HCT116 (cell line): Measurements from ENCODE around the gene FRMD4B. TPM values are rescaled to one million over a fixed set of nuclear protein-coding genes. Genes with fewer than 3 reads are reported as not detected.

Experiments used
- ATAC-seq: fragments of 200-7000 bp; cut with Tn5 transposase; 2 replicates; pipeline ENCODE4 v1.9.1; 2020; ENCODE audit warnings: mild to moderate bottlenecking, moderate library complexity
- BruUV-seq: library from RNA; stranded (reverse); fragments of 400-500 nt; replicated peaks from 2 replicates; lab custom pipeline; 2021; lab: Mats Ljungman, UMichigan
- CTCF ChIA-PET: fragments of 300-600 bp; sonication (Branson Sonifier 250); formaldehyde crosslinking; loops from one replicate; lab custom pipeline; 2021; ENCODE audit warnings: antibody characterized with exemption; lab: Charles Lee
- POLR2A ChIA-PET: fragments of 300-600, 350-600 bp; sonication (Branson Sonifier 250); formaldehyde crosslinking; loops from one replicate; lab custom pipeline; 2021; ENCODE audit warnings: antibody characterized with exemption; lab: Charles Lee
- RAD21 ChIA-PET, 2 experiments: fragments of 300-600 bp; sonication (Branson Sonifier 250); formaldehyde crosslinking; loops; one replicate each; lab custom pipeline; 2023; ENCODE audit warnings: low total read pairs in 2 of 2; ENCODE audit not compliant: uncharacterized antibody in 2 of 2, unreplicated experiment in 2 of 2, low non-redundant PET in 1 of 2; lab: Charles Lee
- DNase-seq: peaks from one replicate; pipeline ENCODE4 v3.0.0-alpha.2; 2010; ENCODE audit warnings: low read depth, low spot score
- H2AFZ ChIP-seq: fragments of 200-600 bp; shearing (Covaris generic), sonication (generic); 2 replicates; pipeline ENCODE4 v1.6.1; 2017; ENCODE audit warnings: low read depth, mixed run types, mixed read lengths, antibody characterized with exemption, low read length; ENCODE audit not compliant: poor library complexity, severe bottlenecking
- H3K27ac ChIP-seq: 2 replicates; pipeline ENCODE4 v1.5.1; 2012; ENCODE audit warnings: low read depth, low read length
- H3K27me3 ChIP-seq: fragments of 200-600 bp; sonication (generic); 2 replicates; pipeline ENCODE4 v1.6.1; 2016; ENCODE audit warnings: mixed run types, low read length, mixed read lengths; ENCODE audit not compliant: insufficient read depth
- H3K36me3 ChIP-seq, 2 experiments: fragments of 200-500 bp in 1 of 2; fragments of 200-600 bp in 1 of 2; sonication (Bioruptor generic) in 1 of 2; sonication (generic) in 1 of 2; 2 replicates each; pipeline versions ENCODE4 v1.5.1 to v1.6.1; 2014 to 2016; ENCODE audit warnings: low read length in 2 of 2, inconsistent platforms in 1 of 2, mixed read lengths in 1 of 2, mixed run types in 1 of 2; ENCODE audit not compliant: insufficient read depth in 2 of 2, control insufficient read depth in 1 of 2
- H3K4me1 ChIP-seq, 2 experiments: fragments of 200-600 bp in 1 of 2; sonication (generic) in 1 of 2; 2 replicates each; pipeline versions ENCODE4 v1.5.1 to v1.6.1; 2012 to 2017; ENCODE audit warnings: low read length in 2 of 2, inconsistent platforms in 1 of 2, mild to moderate bottlenecking in 1 of 2, mixed read lengths in 1 of 2, mixed run types in 1 of 2, moderate library complexity in 1 of 2; ENCODE audit not compliant: insufficient read depth in 2 of 2, control insufficient read depth in 1 of 2
- H3K4me2 ChIP-seq: fragments of 200-600 bp; sonication (generic); 2 replicates; pipeline ENCODE4 v1.6.1; 2017; ENCODE audit warnings: mixed run types, low read length, mixed read lengths
- H3K4me3 ChIP-seq, 2 experiments: fragments of 200-600 bp in 1 of 2; sonication (generic) in 1 of 2; replicated peaks in 1 of 2; 2 replicates each; pipeline ENCODE4 v1.5.1; 2011 to 2016; ENCODE audit warnings: low read length in 2 of 2, control low read depth in 1 of 2, low read depth in 1 of 2, mild to moderate bottlenecking in 1 of 2, mixed read lengths in 1 of 2, mixed run types in 1 of 2
- H3K79me2 ChIP-seq: fragments of 200-600 bp; sonication (generic); 2 replicates; pipeline ENCODE4 v1.6.1; 2017; ENCODE audit warnings: mild to moderate bottlenecking, mixed run types, low read length, moderate library complexity, mixed read lengths; ENCODE audit not compliant: insufficient read depth
- H3K9ac ChIP-seq: fragments of 200-600 bp; sonication (generic); 2 replicates; pipeline ENCODE4 v1.6.1; 2016; ENCODE audit warnings: low read length, mixed read lengths
- H3K9me2 ChIP-seq: fragments of 200-600 bp; sonication (generic), shearing (Covaris generic); 2 replicates; pipeline ENCODE4 v1.6.1; 2017; ENCODE audit warnings: mixed run types, mild to moderate bottlenecking, moderate library complexity; ENCODE audit not compliant: insufficient read depth
- H3K9me3 ChIP-seq, 2 experiments: fragments of 200-500 bp in 1 of 2; fragments of 200-600 bp in 1 of 2; sonication (Bioruptor generic) in 1 of 2; sonication (generic) in 1 of 2; 2 replicates each; pipeline ENCODE4 v1.6.1; 2014 to 2017; ENCODE audit warnings: low read length in 2 of 2, mixed read lengths in 2 of 2, inconsistent platforms in 1 of 2, low read depth in 1 of 2, mild to moderate bottlenecking in 1 of 2, mixed run types in 1 of 2, moderate library complexity in 1 of 2; ENCODE audit not compliant: control insufficient read depth in 1 of 2, insufficient read depth in 1 of 2
- H4K20me1 ChIP-seq: fragments of 200-600 bp; sonication (generic), shearing (Covaris generic); 2 replicates; pipeline ENCODE4 v1.6.1; 2017; ENCODE audit warnings: mixed run types, mild to moderate bottlenecking, moderate library complexity; ENCODE audit not compliant: insufficient read depth
- CBX3 ChIP-seq: IDR thresholded peaks from 2 replicates; pipeline ENCODE4 v1.6.1; 2012; ENCODE audit warnings: low read depth
- CTCF ChIP-seq, 3 experiments: fragments of 200-600 bp in 1 of 3; sonication (generic) in 1 of 3; IDR thresholded peaks in 2 of 3; conservative IDR thresholded peaks in 1 of 3; 2 replicates each; pipeline ENCODE4 v1.5.1; 2012 to 2017; ENCODE audit warnings: low read depth in 2 of 3, low read length in 2 of 3, antibody characterized with exemption in 1 of 3, borderline replicate concordance in 1 of 3, control low read depth in 1 of 3, mild to moderate bottlenecking in 1 of 3, mixed read lengths in 1 of 3, mixed run types in 1 of 3, moderate library complexity in 1 of 3; ENCODE audit not compliant: insufficient read depth in 1 of 3
- EGR1 ChIP-seq: IDR thresholded peaks from 2 replicates; pipeline ENCODE4 v1.6.1; 2012; ENCODE audit warnings: low read depth
- ELF1 ChIP-seq: IDR thresholded peaks from 2 replicates; pipeline ENCODE4 v1.6.1; 2012; ENCODE audit warnings: low read depth, borderline replicate concordance
- EZH2 ChIP-seq: fragments of 200-600 bp; sonication (generic); IDR thresholded peaks from 2 replicates; pipeline ENCODE4 v1.6.1; 2017; ENCODE audit warnings: antibody characterized with exemption, mixed run types
- EZH2phosphoT487 ChIP-seq: fragments of 200-600 bp; IDR thresholded peaks from 2 replicates; pipeline ENCODE4 v1.6.1; 2018; ENCODE audit warnings: antibody characterized with exemption, borderline replicate concordance
- MAX ChIP-seq: IDR thresholded peaks from 2 replicates; pipeline ENCODE4 v1.6.1; 2012
- POLR2AphosphoS5 ChIP-seq: IDR thresholded peaks from 2 replicates; pipeline ENCODE4 v1.6.1; 2011; ENCODE audit warnings: mild to moderate bottlenecking, low read depth, low read length, moderate library complexity
- RAD21 ChIP-seq: IDR thresholded peaks from 2 replicates; pipeline ENCODE4 v1.6.1; 2012; ENCODE audit warnings: low read depth, mild to moderate bottlenecking
- SRF ChIP-seq: IDR thresholded peaks from 2 replicates; pipeline ENCODE4 v1.6.1; 2012; ENCODE audit warnings: low read depth
- TCF7L2 ChIP-seq: IDR thresholded peaks from 2 replicates; pipeline ENCODE4 v1.7.0; 2011; ENCODE audit warnings: borderline replicate concordance, inconsistent platforms; ENCODE audit not compliant: insufficient read depth, insufficient read length; ENCODE audit errors: extremely low read depth
- YY1 ChIP-seq: IDR thresholded peaks from 2 replicates; pipeline ENCODE4 v1.6.1; 2011; ENCODE audit warnings: low read length, low read depth, moderate library complexity, mild to moderate bottlenecking; ENCODE audit not compliant: insufficient replicate concordance; ENCODE audit errors: extremely low read depth
- ZBTB33 ChIP-seq: IDR thresholded peaks from 2 replicates; pipeline ENCODE4 v1.6.1; 2011; ENCODE audit warnings: mild to moderate bottlenecking, low read length, moderate library complexity; ENCODE audit not compliant: insufficient replicate concordance; ENCODE audit errors: extremely low read depth
- intact Hi-C: fragments of 100-400 bp; cut with micrococcal nuclease; formaldehyde crosslinking; loops from 2 replicates; pipeline ENCODE4 v1.10.0; 2022
- total RNA-seq: library from RNA; stranded (reverse); gene quantifications from one replicate; pipeline ENCODE4 v1.2.1, GENCODE V29; 2021; ENCODE audit not compliant: unreplicated experiment

FRMD4B gene
- total RNA-seq, 1 experiment from 2014 or later: 2.0 TPM

GRCh38 chr3:69385123-69385722, 665 bp downstream of the FRMD4B start:
- ChIA-PET RAD21 (no interaction called here), CTCF (no interaction called here), POLR2A (no interaction called here)
- Histone ChIP-seq H3K4me1 (no peaks in the 10 kb centered on the region), H3K27me3 (peaks cover 38% of the 10 kb centered on the region), H2AFZ (no peak overlapping the region), H4K20me1 (no peaks in the 10 kb centered on the region), H3K9me3 (no peaks in the 10 kb centered on the region), H3K79me2 (no peaks in the 10 kb centered on the region), H3K4me2 (no peak overlapping the region), H3K9ac (no peak overlapping the region), H3K27ac (no peak overlapping the region), H3K9me2 (no peaks in the 10 kb centered on the region), H3K4me3 (no peak overlapping the region), H3K36me3 (no peaks in the 10 kb centered on the region)
- intact Hi-C loops: no loop called here
- no peak for ATAC-seq
- no peak for TF ChIP-seq POLR2AphosphoS5
- TF ChIP-seq RAD21: no peak
- TF ChIP-seq ELF1: no peak
- no peak for DNase-seq
- BruUV-seq: no TSS peak

GRCh38 chr3:69384326-69384725, 1.6 kb downstream of the FRMD4B start:
- Histone ChIP-seq H4K20me1 (no peaks in the 10 kb centered on the region), H3K4me2 (no peak overlapping the region), H3K27ac (no peak overlapping the region), H3K9me2 (no peaks in the 10 kb centered on the region), H3K9me3 (no peaks in the 10 kb centered on the region), H3K4me3 (no peak overlapping the region), H3K27me3 (peaks cover 35% of the 10 kb centered on the region), H2AFZ (no peak overlapping the region), H3K9ac (no peak overlapping the region), H3K4me1 (no peaks in the 10 kb centered on the region), H3K36me3 (no peaks in the 10 kb centered on the region), H3K79me2 (no peaks in the 10 kb centered on the region)
- no TSS peak for BruUV-seq
- POLR2A ChIA-PET: no interaction called here
- ATAC-seq (no peak), DNase-seq (no peak)
- intact Hi-C loops: no loop called here
- CTCF ChIA-PET: no interaction called here
- RAD21 ChIA-PET: no interaction called here
- no peak for TF ChIP-seq EGR1
- no peak for TF ChIP-seq EZH2
- TF ChIP-seq POLR2AphosphoS5: no peak
- no peak for TF ChIP-seq MAX
- no peak for TF ChIP-seq CBX3
- TF ChIP-seq EZH2phosphoT487: no peak
- no peak for TF ChIP-seq TCF7L2
- TF ChIP-seq ZBTB33: no peak
- TF ChIP-seq YY1: no peak
- no peak for TF ChIP-seq ELF1
- no peak for TF ChIP-seq SRF
- no peak for TF ChIP-seq CTCF (IDR thresholded peaks at IDR 0.05 in 2 of 3, conservative IDR thresholded peaks at IDR 0.05 in 1 of 3; ENCODE audit: borderline replicate concordance in 1 of 3, insufficient read depth in 1 of 3, low read depth in 2 of 3, low read length in 2 of 3)
